T-helper 17 cell (primary cell): ENCODE measurements around the gene RANBP6. TPM values are rescaled to one million over a fixed set of nuclear protein-coding genes. Genes with fewer than 3 reads are reported as not detected.

Experiments
- ATAC-seq: fragments of 150-1000 bp; cut with Tn5 transposase; 2 replicates; pipeline ENCODE4 v1.10.0; 2021; ENCODE audit warnings: mild to moderate bottlenecking, moderate library complexity
- DNase-seq, 3 donors: peaks; one replicate each; pipeline versions ENCODE4 v3.0.0 to v3.0.0-alpha.2; 2020 to 2021
- H3K9me3 ChIP-seq: one replicate; pipeline ENCODE4 v1.7.0; 2013; ENCODE audit warnings: low read length, mild to moderate bottlenecking; ENCODE audit not compliant: control insufficient read depth, poor library complexity, severe bottlenecking
- H3K27ac Mint-ChIP-seq: one replicate; pipeline ENCODE4 v1.8.0; 2022; ENCODE audit warnings: mild to moderate bottlenecking, moderate library complexity, mixed read lengths
- H3K27me3 Mint-ChIP-seq: one replicate; pipeline ENCODE4 v1.8.0; 2022; ENCODE audit warnings: mixed read lengths
- H3K36me3 Mint-ChIP-seq: one replicate; pipeline ENCODE4 v1.8.0; 2022; ENCODE audit warnings: low read depth, mixed read lengths
- H3K4me1 Mint-ChIP-seq: one replicate; pipeline ENCODE4 v1.8.0; 2022; ENCODE audit warnings: mild to moderate bottlenecking, mixed read lengths
- H3K4me3 Mint-ChIP-seq: one replicate; pipeline ENCODE4 v1.8.0; 2022; ENCODE audit warnings: mild to moderate bottlenecking, moderate library complexity, mixed read lengths
- total RNA-seq, 4 donors: library from RNA in 2 of 4; stranded (reverse) in 2 of 4; gene quantifications; one replicate each; pipeline ENCODE4 v1.2.3 and lab custom pipeline; 2022 to 2026

Gene RANBP6
- total RNA-seq, 2 donors from 2014 or later: 30.4 to 32.2 TPM

DNA sequence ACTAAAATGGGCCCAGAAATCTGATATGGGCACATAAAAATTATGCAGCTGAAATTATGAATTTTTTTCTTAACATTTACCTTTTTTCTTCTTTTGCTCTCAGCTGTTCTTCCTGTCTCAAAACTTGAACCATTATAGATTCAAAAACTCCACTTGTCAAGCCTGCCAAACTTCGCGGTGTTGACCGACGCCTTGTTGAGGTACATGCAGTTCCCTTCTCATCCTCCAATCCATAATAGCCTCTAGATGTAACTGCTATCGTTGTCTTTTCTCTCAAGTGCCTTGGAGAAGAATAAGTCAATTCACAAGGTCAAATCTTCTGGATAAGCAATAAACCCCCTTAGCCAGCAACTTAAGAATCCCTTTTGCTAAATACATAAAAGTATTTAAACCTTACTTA is 27.2 kb downstream of the RANBP6 start:
- H3K27ac Mint-ChIP-seq: no peak overlapping the region
- no peaks in the 10 kb centered on the region for H3K27me3 Mint-ChIP-seq
- no peak overlapping the region for H3K4me3 Mint-ChIP-seq
- H3K9me3 ChIP-seq: no peaks in the 10 kb centered on the region
- peaks cover 23% of the 10 kb centered on the region for H3K4me1 Mint-ChIP-seq
- no peak for DNase-seq
- ATAC-seq: no peak
- peaks cover 13% of the 10 kb centered on the region for H3K36me3 Mint-ChIP-seq

DNA sequence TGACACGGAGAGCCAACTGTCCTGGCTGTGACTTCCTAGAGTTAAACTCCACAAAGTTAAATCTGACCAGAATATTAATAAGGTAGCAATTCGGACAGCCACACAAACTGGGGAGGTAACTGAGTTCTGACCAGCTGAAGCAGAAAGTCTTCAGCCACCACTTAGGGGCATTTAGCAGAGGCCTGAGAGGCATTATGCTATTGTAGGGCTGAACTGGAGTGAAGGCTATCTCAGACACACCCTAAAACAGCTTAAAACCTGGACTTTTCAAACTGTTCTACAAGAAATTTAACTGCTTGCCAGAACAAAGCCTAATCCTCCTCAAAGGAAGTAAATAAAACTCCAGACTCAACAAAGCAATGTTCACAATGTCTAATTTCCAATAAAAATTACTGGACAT is 32.4 kb downstream of the RANBP6 start:
- H3K36me3 Mint-ChIP-seq: peaks cover 10% of the 10 kb centered on the region

DNA sequence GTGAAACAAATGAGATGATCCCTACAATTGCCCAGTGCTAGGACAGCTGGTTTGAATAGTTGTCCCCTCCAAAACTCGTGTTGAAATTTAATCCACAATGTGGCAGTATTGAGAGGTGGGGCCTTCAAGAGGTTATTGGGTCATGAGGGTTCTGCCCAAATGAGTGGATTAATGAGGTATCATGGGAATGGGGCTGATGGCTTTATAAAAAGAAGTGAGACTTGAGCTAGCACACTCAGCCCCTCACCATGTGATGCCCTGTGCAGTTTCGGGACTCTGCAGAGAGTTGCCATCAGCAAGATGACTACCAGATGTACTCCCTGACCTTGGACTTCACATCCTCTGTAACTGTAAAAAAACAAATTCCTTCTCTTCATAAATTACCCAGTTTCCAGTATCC is 33.1 kb downstream of the RANBP6 start:
- H3K9me3 ChIP-seq: no peaks in the 10 kb centered on the region
- Mint-ChIP-seq H3K36me3 (peaks cover 9% of the 10 kb centered on the region), H3K27ac (no peak overlapping the region), H3K27me3 (no peaks in the 10 kb centered on the region), H3K4me1 (peaks cover 18% of the 10 kb centered on the region), H3K4me3 (no peak overlapping the region)
- no peak for ATAC-seq
- no peak for DNase-seq

More for the DNA sequence above, 32.4 kb downstream of the RANBP6 start:
- H3K27ac Mint-ChIP-seq: no peak overlapping the region
- H3K27me3 Mint-ChIP-seq: no peaks in the 10 kb centered on the region
- peaks cover 19% of the 10 kb centered on the region for H3K4me1 Mint-ChIP-seq
- no peaks in the 10 kb centered on the region for H3K9me3 ChIP-seq
- no peak for DNase-seq
- no peak for ATAC-seq
- H3K4me3 Mint-ChIP-seq: no peak overlapping the region

DNA sequence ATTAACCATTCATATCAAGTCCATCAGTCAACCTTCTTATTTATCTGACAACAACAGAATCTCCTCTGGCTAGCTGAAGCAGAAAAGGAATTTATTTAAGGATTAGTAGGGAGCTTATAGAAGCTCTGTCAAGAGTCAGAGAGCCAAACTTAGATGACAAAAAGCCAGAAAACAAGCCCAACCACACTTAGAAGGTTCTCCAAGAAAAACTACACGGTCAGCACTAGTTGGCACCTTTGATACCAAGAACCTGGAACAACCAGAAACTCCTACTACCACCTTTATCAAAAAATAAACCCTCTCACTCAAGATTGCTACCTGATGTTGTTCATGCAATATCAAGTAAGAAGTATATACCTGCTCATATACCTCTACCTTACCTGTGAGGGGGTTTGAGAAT is 36.9 kb downstream of the RANBP6 start:
- H3K9me3 ChIP-seq: no peaks in the 10 kb centered on the region
- Mint-ChIP-seq H3K4me3 (no peak overlapping the region), H3K27me3 (no peaks in the 10 kb centered on the region), H3K4me1 (peaks cover 20% of the 10 kb centered on the region), H3K36me3 (peaks cover 10% of the 10 kb centered on the region), H3K27ac (no peak overlapping the region)
- DNase-seq: no peak
- no peak for ATAC-seq

DNA sequence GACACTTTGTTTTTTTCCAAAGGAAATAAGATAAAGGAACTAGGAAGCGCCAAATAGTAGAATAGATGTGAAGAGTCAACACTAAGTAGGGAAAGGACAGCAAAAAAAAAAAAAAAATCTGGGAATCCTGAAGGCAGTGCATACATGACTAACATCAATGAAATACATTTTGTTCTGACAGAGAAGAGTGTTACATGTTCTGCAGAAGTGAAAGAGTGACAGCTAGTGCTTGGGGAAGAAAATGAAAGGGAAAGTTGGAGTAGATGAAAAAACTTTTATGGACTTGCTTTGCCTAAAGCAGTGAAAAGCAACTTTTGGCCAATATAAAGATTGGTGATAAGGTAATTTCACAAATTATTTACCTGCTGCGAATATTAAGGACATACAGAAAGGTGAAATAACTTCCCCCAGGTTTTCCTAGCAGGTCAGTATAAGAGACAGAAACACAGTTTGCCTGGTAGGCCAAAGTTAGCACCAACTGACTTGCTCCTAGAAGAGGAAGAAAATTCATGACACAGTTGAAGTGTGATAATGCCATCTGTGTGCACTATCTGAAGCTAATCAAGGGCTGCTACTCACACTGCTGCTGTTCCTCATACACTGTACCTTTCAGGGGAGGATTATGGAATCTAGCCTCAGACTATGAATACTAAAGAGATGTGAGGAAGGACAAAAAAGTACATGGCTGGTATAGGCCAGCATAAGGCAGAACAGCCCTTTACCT is 38.6 kb downstream of the RANBP6 start:
- no peaks in the 10 kb centered on the region for H3K9me3 ChIP-seq
- Mint-ChIP-seq H3K4me3 (peak overlapping the region; percentile 33), H3K4me1 (peaks cover 25% of the 10 kb centered on the region), H3K27ac (peak overlapping the region; percentile 79), H3K36me3 (peaks cover 11% of the 10 kb centered on the region), H3K27me3 (no peaks in the 10 kb centered on the region)
- ATAC-seq: no peak
- no peak for DNase-seq

DNA sequence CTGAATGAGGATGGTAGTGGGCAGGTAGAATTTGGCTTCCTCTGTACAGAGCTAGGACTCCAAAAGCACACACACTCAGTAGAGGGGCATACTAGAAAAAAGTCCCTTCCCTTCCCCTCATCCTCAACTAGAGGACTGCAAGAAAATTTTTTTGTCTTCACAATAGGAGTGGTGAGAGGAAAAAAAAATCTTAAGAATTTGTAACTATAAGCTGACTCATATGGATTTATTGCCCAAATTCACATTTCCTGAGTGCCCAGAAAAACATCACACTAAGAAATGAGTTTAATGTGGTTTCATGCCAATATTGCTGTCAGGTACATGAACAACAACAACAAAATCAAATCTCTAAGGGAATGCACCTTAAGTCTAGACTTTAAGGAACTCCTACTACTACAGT is 43.7 kb downstream of the RANBP6 start:
- Mint-ChIP-seq H3K36me3 (peaks cover 14% of the 10 kb centered on the region), H3K4me3 (no peak overlapping the region), H3K27ac (peak overlapping the region; percentile 62), H3K4me1 (peaks cover 15% of the 10 kb centered on the region), H3K27me3 (no peaks in the 10 kb centered on the region)
- DNase-seq (no peak), ATAC-seq (no peak)
- H3K9me3 ChIP-seq: no peaks in the 10 kb centered on the region

Other genes starting within 250 kb of the RANBP6 start
- gene ERMP1, start 182.5 kb downstream of the RANBP6 start, total RNA-seq: 10 to 100 TPM; 10.5 to 11.3 TPM
- gene MLANA, start 124.7 kb downstream of the RANBP6 start, total RNA-seq: not detected
- not detected for gene IL33, start 200.2 kb upstream of the RANBP6 start, total RNA-seq